Measurements from ENCODE around the gene C6orf15.

- TF ChIP-seq POLR2A (IDR thresholded peaks at IDR 0.05; ENCODE audit: low read length) (no peak), GATA1 (IDR thresholded peaks at IDR 0.05; ENCODE audit: low read depth, low read length) (no peak)
Observed at GRCh38 chr6:31112478-31112877, at the start of gene C6orf15.
